Measurements from ENCODE around the gene ST6GALNAC3. TPM values are rescaled to one million over a fixed set of nuclear protein-coding genes. Genes with fewer than 3 reads are reported as not detected.
A peak's percentile ranks its signal among the peaks of the same experiment; 100 is the strongest.

The ST6GALNAC3 gene
- total RNA-seq, 1 donor from 2014 or later, result 62.3 TPM

- peak overlapping the region; percentile 39 for H3K27ac Mint-ChIP-seq
- H3K9me3 Mint-ChIP-seq, result no peaks in the 10 kb centered on the region
- no peaks in the 10 kb centered on the region for H3K27me3 Mint-ChIP-seq (ENCODE audit: low read depth)
- peaks cover 32% of the 10 kb centered on the region for H3K4me1 Mint-ChIP-seq
- H3K36me3 Mint-ChIP-seq, result no peaks in the 10 kb centered on the region
- no peak overlapping the region for H3K4me3 Mint-ChIP-seq
- no peak for TF ChIP-seq CTCF (IDR thresholded peaks at IDR 0.05; ENCODE audit: unreplicated experiment)
- no peak for DNase-seq (ENCODE audit: low spot score in 2 of 2, unreplicated experiment in 2 of 2)
Observed at GRCh38 chr1:76430531-76430930, 356.0 kb downstream of the ST6GALNAC3 start.

- Mint-ChIP-seq H3K4me1 (peaks cover 32% of the 10 kb centered on the region), H3K4me3 (no peak overlapping the region), H3K36me3 (no peaks in the 10 kb centered on the region), H3K27ac (no peak overlapping the region), H3K9me3 (no peaks in the 10 kb centered on the region), H3K27me3 (ENCODE audit: low read depth) (no peaks in the 10 kb centered on the region)
- DNase-seq (ENCODE audit: low spot score in 2 of 2, unreplicated experiment in 2 of 2), result no peak
- TF ChIP-seq CTCF (IDR thresholded peaks at IDR 0.05; ENCODE audit: unreplicated experiment), result no peak
Observed at GRCh38 chr1:76433526-76433925, 359.0 kb downstream of the ST6GALNAC3 start.

- Mint-ChIP-seq H3K9me3 (peaks cover 19% of the 10 kb centered on the region), H3K36me3 (peaks cover 14% of the 10 kb centered on the region), H3K27me3 (ENCODE audit: low read depth) (no peaks in the 10 kb centered on the region), H3K27ac (no peak overlapping the region), H3K4me3 (no peak overlapping the region), H3K4me1 (peaks cover 9% of the 10 kb centered on the region)
- TF ChIP-seq CTCF (IDR thresholded peaks at IDR 0.05; ENCODE audit: unreplicated experiment), result no peak
- no peak for DNase-seq (ENCODE audit: low spot score in 2 of 2, unreplicated experiment in 2 of 2)
Observed at GRCh38 chr1:76443217-76443616, 368.7 kb downstream of the ST6GALNAC3 start.

- TF ChIP-seq CTCF (IDR thresholded peaks at IDR 0.05; ENCODE audit: unreplicated experiment), result no peak
- peaks cover 9% of the 10 kb centered on the region for H3K4me1 Mint-ChIP-seq
- H3K27me3 Mint-ChIP-seq (ENCODE audit: low read depth), result no peaks in the 10 kb centered on the region
- peaks cover 16% of the 10 kb centered on the region for H3K36me3 Mint-ChIP-seq
- H3K9me3 Mint-ChIP-seq, result peaks cover 22% of the 10 kb centered on the region
- H3K27ac Mint-ChIP-seq, result peak overlapping the region; percentile 53
- DNase-seq (ENCODE audit: low spot score in 2 of 2, unreplicated experiment in 2 of 2), result no peak
- no peak overlapping the region for H3K4me3 Mint-ChIP-seq
Observed at GRCh38 chr1:76444773-76445172, 370.2 kb downstream of the ST6GALNAC3 start.

GRCh38 chr1:76450229-76450628 lies 375.7 kb downstream of the ST6GALNAC3 start:
- Mint-ChIP-seq H3K9me3 (peaks cover 76% of the 10 kb centered on the region), H3K27me3 (ENCODE audit: low read depth) (no peaks in the 10 kb centered on the region), H3K4me3 (no peak overlapping the region), H3K4me1 (no peaks in the 10 kb centered on the region), H3K36me3 (peaks cover 61% of the 10 kb centered on the region), H3K27ac (no peak overlapping the region)
- DNase-seq (ENCODE audit: low spot score in 2 of 2, unreplicated experiment in 2 of 2), result no peak
- TF ChIP-seq CTCF (IDR thresholded peaks at IDR 0.05; ENCODE audit: unreplicated experiment), result no peak

GRCh38 chr1:76463278-76463677 lies 388.7 kb downstream of the ST6GALNAC3 start:
- no peaks in the 10 kb centered on the region for H3K27me3 Mint-ChIP-seq (ENCODE audit: low read depth)
- peaks cover 2% of the 10 kb centered on the region for H3K4me1 Mint-ChIP-seq

More at GRCh38 chr1:76463278-76463677, 388.7 kb downstream of the ST6GALNAC3 start:
- no peak overlapping the region for H3K27ac Mint-ChIP-seq
- no peak for DNase-seq (ENCODE audit: low spot score in 2 of 2, unreplicated experiment in 2 of 2)
- peaks cover 2% of the 10 kb centered on the region for H3K36me3 Mint-ChIP-seq
- TF ChIP-seq CTCF (IDR thresholded peaks at IDR 0.05; ENCODE audit: unreplicated experiment), result no peak
- no peak overlapping the region for H3K4me3 Mint-ChIP-seq
- peaks cover 8% of the 10 kb centered on the region for H3K9me3 Mint-ChIP-seq

Measured in mesothelial cell of epicardium (in vitro differentiated cells).